ENCODE measurements around the gene RNF220.

Gene RNF220

GRCh38 chr1:44524655-44525500, 119.8 kb downstream of the RNF220 start:
- no peak for DNase-seq

- DNase-seq: no peak
These were observed 121.4 kb downstream of the RNF220 start for GRCh38 chr1:44526295-44527073.

DNA sequence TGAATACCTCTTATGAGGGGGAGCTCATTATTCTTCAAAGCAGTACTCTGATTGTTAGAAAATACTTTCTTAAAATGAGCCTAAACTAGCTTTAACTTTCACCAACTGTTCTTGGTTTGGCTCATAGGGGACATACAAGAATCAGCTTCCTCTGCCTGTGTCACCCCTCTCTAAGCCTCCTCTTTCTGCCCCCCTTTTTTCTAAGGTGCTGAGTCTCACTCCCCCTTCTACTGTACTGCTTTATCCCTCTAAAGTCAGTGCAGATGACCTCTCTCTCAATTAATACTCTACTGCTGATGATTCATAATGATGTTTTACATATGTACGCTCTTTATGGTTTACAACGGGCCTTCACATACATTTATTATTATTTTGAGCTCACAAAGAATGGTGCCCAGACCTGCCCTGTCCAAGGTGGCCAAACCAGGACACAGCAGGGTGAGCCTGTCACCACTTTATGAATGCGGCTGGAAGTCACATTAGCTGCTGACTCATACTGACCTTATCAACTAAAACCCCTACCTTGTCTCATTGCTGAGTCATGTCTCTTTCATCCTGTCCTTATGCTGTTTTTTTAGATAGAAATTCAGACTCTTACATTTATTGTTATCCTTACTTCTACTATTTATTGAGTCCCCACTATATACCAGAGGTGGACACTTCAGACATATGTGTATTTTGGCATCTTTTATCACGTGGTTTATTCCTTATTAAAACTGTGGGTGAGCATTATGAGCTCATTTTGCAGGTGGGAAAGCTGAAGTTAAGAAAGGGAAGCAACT, 126.9 kb downstream of the RNF220 start:
- no peak for DNase-seq

DNA sequence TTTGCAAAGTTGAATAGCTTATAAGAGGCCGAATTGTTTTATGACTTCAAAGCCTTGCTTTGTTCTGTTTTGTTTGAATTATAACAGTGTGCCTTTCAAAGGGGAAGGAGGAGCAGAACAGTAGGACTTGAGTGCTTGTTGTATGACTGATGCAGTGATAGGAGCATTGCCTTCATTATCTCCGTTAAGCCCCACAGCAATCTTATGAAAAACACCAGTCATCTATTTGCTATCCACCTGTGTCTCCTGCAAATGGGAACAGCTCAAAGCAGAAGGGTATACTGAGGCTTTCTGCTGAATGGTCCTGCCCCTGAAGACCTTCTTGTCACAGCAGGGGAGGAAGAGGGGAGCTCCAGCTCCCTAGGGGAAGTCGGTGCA, 127.5 kb downstream of the RNF220 start:
- DNase-seq: no peak

DNA sequence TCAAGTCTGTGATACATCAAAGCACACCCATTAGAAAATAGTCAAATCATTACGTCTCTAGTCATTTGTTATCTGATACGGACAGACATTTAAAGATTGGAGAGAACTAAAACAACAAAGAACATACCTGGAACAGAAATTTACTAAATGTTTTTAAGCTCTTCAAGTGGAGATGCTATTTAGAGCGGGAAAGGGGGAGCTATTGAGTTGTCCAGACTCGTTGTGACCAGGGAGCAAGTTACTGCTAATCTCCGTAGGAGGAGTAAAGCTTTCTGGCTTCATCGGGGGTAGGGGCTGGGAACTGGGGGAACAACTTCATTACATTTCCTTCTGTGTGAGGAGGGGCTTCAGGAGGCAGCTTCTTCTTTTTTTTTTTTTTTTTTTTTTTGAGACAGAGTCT, 129.7 kb downstream of the RNF220 start:
- no peak for DNase-seq

DNA sequence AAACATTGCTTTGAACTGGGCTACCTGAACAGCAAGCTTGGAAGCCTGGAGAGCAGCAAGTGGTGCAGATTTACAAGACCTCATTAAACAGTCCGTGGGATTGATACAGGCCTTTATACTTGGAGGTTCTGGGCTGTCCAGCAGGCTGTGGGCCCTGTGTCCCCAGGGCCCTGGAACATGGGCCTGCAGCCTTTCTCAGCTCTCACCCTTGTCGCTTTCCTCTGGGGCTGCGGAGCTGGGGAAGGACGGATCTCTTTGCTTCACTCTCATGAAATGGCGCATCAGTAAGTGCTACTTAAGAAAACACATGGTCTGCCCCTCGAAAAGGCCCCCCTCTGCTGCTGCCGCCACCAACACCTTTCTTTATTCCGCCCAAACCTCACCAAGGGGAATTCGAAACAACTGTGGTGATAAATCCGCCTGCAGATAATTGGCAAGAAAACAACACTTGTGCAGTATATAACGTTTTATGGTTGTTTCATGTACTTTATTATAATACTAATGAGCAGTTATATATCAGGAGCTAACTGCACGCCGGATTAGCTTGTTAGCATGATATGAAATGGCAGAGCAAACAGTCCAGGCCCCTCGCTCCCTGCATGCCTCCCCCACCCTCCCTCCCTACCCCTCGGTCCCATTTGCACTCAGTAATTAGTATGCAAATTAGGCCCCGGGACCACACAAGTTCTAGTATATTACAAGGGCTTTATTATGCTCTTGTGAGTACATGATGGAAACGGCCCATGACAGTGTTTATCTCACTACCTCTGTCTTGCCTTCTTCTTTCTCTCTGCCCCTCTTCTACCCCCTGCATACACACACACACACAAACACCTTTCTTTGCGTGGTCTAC, 131.5 kb downstream of the RNF220 start:
- no peak for DNase-seq

GRCh38 chr1:44537538-44537937, 132.5 kb downstream of the RNF220 start:
- DNase-seq: no peak

DNA sequence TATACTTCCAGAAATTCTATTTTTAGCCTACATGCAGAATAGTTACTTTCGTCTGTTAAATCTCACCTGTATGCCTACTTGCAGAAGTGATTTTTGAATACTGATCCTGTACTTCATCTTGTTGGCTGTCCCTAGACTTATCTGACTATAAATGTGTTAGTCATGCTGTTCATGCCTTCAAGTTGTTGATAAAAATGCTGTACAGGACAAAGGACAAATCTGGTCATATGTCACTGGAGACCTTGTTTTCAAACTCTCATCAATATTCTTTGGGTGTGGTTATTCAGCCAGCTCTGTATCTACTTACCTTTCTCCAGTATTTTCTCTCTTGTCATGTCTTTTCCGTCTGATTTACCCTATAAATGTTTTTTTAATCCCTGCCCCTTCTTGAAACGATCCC, 132.9 kb downstream of the RNF220 start:
- no peak for DNase-seq

DNA sequence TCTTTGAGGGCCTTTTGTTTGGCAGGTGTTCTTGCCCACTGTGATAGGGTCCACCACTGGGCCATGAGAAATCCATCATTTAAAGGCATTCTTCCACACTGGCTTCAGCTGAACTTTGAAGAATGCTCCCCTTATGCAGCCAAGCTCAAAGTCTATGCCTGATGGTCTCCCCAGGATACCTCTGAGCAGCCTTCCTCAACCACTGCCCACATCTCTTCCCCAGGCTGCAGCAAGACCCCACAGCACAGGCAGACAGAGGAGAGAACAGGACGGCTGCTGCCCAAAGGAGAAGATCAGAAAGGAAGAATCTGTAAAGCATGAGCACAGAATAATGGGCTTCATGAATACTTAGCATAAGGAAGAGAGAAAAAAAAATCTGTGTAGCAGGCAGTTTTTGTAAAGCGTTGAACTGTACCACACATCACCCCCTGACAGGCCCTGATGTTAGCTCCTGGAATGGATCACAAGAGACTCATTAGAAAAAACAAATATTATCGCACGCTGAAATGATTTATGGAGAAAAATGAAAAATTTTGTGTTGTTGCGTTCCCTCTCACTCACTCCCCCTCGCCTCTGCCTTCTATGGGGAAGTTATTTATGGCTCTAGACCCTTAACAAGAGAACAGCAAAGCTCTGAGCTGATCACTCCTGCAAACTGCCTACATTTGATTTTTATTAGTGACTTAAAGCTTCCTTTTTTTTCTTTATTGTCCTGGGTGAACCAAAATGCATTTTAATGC, 135.1 kb downstream of the RNF220 start:
- DNase-seq: no peak

GRCh38 chr1:44542420-44543063, 137.5 kb downstream of the RNF220 start:
- no peak for DNase-seq

- DNase-seq: no peak
These were observed 138.1 kb downstream of the RNF220 start for GRCh38 chr1:44543064-44543744.

GRCh38 chr1:44543786-44544185, 138.7 kb downstream of the RNF220 start:
- DNase-seq: no peak

DNA sequence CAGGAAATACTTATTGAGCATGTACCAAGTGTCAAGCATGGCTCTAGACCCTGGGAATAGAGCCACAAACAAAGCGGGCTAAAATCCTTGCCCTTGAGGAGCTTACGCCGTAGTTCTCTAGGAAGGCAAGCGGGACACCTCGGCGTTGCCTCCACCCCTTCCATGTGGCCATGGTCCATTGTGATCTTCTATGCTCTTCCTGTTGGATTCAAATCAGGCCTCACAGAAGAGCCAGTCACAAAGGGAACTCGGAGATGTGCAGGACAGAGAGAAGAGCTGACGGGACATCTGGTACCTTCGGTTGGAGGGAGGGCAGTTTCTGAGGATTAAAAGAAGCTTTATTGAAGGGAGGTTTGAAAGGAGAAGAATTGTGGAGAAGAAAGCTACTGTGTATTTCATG, 139.9 kb downstream of the RNF220 start:
- DNase-seq: no peak

DNA sequence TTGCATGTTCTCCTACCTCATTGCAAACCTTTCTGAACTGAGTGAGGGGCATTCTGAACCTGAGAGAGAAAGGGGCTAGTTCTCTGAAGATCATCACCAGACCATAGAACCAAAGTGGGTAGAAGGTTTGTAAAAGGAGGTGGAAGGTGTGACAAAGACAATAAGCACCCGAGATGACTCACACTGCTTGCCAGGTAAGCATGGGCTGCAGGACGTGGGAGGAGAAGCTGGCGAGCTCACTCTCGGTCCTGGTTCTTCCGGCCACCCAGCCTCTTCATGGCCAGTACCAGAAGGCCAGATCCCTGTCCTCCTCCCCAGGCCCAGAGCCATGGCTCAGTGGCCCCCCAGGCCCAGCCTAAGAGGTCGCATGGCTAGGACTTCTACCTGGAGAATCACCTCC, 140.9 kb downstream of the RNF220 start:
- no peak for DNase-seq

- DNase-seq: no peak
These were observed 141.5 kb downstream of the RNF220 start for GRCh38 chr1:44546403-44547053.

DNA sequence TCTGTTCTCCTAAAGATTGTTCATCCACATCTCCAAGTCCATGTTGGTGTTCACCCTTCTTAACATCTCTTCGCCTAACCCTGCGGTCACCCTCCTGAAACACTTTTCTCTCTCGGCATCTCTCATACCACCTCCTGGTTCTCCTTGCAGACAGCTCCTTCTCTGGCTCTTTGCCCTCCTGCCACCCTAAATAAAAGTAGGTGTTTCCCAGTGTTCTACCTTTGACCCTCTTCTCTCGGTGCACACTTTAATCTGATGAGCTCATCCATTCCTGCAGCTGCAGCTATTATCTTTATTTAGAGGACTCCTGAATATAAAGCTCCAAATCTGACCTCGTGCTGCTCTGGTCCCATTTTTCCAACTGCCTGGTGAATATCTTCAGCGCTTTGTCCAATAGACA, 142.3 kb downstream of the RNF220 start:
- DNase-seq: no peak

- DNase-seq: no peak
These were observed 142.8 kb downstream of the RNF220 start for GRCh38 chr1:44547837-44548236.

- no peak for DNase-seq
These were observed 144.5 kb downstream of the RNF220 start for GRCh38 chr1:44549510-44549909.

- no peak for DNase-seq
These were observed 148.2 kb downstream of the RNF220 start for GRCh38 chr1:44553127-44553758.

GRCh38 chr1:44553771-44554170, 148.7 kb downstream of the RNF220 start:
- no peak for DNase-seq
